GM19324 (cell line): ENCODE measurements around the gene CTNND1.
"Not testable (repeated sequence)": the region's sequence is repeated elsewhere in the genome, so short reads cannot be mapped to it uniquely, and the experiment has no call there.

Experiments used
- ATAC-seq: cut with Tn5 transposase; IDR thresholded peaks from one replicate; pipeline ENCODE4 v1.9.1; 2021; ENCODE audit warnings: mild to moderate bottlenecking, moderate library complexity; ENCODE audit not compliant: unreplicated experiment, low FRiP score

CTNND1 gene

GRCh38 chr11:57761301-57762234 lies at the start of gene CTNND1:
Gene CTNND1 (plus strand): TSS chr11:57761802. CDS start chr11:57791479, 29,677 bp downstream.
- no peak for ATAC-seq

GRCh38 chr11:57712256-57713150 lies 49.1 kb upstream of the CTNND1 start, which contains the start of gene TMX2:
Gene TMX2 (plus strand): TSS chr11:57712593. CDS start chr11:57712619, 26 bp downstream.
- peak; percentile 95 for ATAC-seq

GRCh38 chr11:57713835-57714234 lies 47.8 kb upstream of the CTNND1 start:
- no peak for ATAC-seq

GRCh38 chr11:57716726-57717125 lies 44.9 kb upstream of the CTNND1 start:
- ATAC-seq, result not testable (repeated sequence)

GRCh38 chr11:57727185-57727584 lies 34.4 kb upstream of the CTNND1 start:
- no peak for ATAC-seq

- no peak for ATAC-seq
These were observed 32.8 kb upstream of the CTNND1 start for GRCh38 chr11:57728829-57729228.

- ATAC-seq, result no peak
These were observed 32.1 kb upstream of the CTNND1 start for GRCh38 chr11:57729479-57729878.

- no peak for ATAC-seq
These were observed 28.9 kb upstream of the CTNND1 start for GRCh38 chr11:57732661-57733060.

GRCh38 chr11:57735619-57736298 lies 25.8 kb upstream of the CTNND1 start:
- ATAC-seq, result no peak

- ATAC-seq, result peak; percentile 93
These were observed 20.2 kb upstream of the CTNND1 start, which contains the start of gene SELENOH for GRCh38 chr11:57741132-57742086. Gene SELENOH (plus strand): TSS chr11:57741491. CDS start chr11:57741596, 105 bp downstream.

- ATAC-seq, result no peak
These were observed 19.5 kb upstream of the CTNND1 start for GRCh38 chr11:57742087-57742452.

GRCh38 chr11:57744357-57744756 lies 17.2 kb upstream of the CTNND1 start:
- no peak for ATAC-seq

- no peak for ATAC-seq
These were observed 16.4 kb upstream of the CTNND1 start for GRCh38 chr11:57745206-57745605.

- no peak for ATAC-seq
These were observed 14.7 kb upstream of the CTNND1 start for GRCh38 chr11:57746920-57747319.

GRCh38 chr11:57751176-57751575 lies 10.4 kb upstream of the CTNND1 start:
- ATAC-seq, result no peak

GRCh38 chr11:57751676-57752253 lies 9.8 kb upstream of the CTNND1 start, which contains the start of gene BTBD18:
Gene BTBD18 (minus strand): TSS chr11:57751819. CDS start chr11:57751188, 631 bp downstream.
- ATAC-seq, result no peak

GRCh38 chr11:57752954-57753353 lies 8.6 kb upstream of the CTNND1 start:
- ATAC-seq, result no peak

GRCh38 chr11:57758174-57758573 lies 3.4 kb upstream of the CTNND1 start:
- ATAC-seq, result no peak
